Stimulated activated CD8-positive, alpha-beta memory T cell treated with anti-CD3 and anti-CD28 coated beads, Interleukin-4, amount 100 ng/mL, for 24 hours (primary cell): ENCODE results near the gene STAG1.
"Not testable (repeated sequence)": the region's sequence is repeated elsewhere in the genome, so short reads cannot be mapped to it uniquely, and the experiment has no call there.

Experiments
- DNase-seq: peaks from one replicate; pipeline ENCODE4 v3.0.0-alpha.2; 2020; ENCODE audit warnings: low read depth

The STAG1 gene

DNA sequence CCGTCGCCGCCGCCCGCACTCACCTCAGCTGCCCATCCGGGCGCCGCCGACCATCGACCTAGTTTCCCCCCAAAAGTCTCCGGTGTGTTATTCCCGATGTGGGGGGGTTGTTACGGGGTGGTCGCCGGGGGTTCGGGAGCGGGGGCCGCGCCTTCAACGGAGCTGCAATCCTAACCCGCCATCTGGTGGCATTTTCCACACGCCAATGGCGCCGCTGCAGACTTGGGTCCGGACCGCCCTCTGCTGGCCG is at the start of gene STAG1:
Gene STAG1 (minus strand): TSS at position 207 of the 250 bp plus-strand sequence. CDS start 121,480 bp downstream, outside the sequence.
- no peak for DNase-seq

DNA sequence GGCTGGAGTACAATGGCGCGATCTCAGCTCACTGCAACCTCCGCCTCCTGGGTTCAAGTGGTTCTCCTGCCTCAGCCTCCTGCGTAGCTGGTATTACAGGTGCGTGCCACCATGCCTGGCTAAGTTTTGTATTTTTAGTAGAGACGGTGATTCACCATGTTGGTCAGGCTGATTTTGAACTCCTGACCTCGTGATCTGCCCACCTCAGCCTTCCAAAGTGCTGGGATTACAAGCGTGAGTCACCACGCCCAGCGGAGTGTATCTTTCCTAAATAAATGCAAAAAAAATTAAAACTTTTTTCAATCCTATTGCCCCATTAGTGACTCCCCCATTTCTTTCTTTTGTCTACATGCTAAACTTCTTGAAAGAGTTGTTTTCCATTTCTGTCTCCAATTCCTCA is 49.0 kb upstream of the STAG1 start:
- DNase-seq: not testable (repeated sequence)

DNA sequence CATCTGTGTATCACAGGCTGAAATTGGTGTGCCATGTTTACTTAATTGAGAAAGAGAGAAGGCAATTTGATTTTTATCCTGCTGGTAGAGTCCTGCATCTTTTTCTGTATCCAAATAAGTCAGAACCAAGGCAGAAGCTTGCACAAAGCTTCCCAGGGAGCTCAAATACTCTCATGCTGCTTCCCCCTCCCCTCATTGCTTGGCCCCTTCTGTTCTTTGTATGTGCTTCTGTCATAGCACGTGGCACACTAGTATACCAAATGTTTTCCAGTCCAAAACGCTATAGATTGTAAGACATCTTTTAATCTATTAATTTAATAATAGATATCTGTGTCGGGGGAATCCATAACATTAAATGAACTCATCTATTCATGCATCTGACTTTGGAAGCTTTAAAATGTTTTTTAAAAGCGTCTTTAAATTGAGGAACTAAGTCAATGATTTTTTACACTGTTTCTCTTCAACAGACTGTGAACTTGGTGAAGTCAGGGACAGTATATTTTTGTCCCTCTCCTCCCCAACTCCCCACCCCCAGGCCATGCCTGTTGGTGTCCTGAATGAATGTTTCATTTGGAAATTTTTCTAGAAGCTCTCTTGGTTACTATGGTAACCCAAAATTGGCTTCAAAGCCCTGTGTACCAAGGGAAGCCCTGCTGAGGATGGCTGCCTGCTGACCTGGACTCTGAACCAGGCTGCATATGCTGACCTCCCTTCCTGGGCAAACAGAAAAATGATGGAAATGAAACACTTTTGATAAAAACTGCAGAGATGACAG is 40.6 kb upstream of the STAG1 start:
- no peak for DNase-seq

DNA sequence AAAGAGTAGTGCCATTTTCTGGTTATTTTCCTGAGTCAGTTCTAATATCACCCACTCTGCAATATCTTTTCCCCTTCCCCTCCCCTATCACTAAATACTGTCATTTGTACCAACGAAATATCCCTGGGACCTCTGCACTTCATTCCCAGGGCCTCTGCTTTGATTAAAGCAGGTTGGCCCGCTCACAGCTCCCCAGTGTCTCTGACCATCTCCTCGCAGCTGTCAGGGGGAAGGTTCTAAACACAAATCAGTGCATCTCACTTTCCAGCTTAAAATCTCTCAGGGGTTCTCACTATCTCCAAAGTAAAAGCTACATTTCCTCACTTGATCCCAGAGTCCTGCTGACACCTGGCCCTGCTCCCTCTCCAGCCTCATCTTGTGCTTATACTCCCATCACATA is 38.6 kb upstream of the STAG1 start:
- DNase-seq: no peak

DNA sequence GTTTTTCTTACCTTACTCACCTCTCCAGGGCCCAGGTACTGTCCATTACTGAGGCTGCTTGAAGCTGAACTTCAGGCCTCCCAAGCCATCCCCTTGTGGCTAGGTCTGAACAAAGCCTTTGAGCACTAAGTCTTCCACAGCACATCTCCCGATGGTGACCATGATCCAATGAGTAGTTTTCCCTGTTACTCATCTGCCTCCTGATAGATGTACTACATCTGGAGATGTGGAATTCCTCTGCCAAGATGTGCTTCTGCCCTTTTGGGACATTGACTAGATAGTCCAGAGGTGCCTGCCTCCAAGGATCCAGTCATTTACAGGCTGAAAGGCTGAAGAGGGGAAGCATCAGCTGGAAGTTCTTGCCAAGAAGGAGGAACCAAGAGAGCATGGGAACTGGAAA is 37.8 kb upstream of the STAG1 start:
- DNase-seq: no peak

DNA sequence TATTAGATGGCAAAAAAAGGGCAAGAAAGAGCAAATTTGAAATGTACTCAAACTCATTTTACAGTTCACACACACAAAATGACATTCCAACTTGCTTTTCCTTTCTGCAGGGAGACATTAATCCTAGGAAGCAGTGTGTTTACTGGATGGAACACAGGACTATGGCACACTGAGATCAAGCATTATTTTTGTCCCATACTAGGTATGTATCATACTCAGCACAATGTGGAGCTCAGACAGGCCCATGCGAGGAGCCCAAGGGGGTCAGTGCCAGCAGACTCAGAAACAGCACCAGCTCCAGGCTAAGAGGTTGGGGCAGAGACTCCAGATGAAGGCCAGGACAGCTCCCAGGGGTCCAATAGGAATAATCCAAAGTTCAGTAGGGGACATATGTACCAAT is 36.0 kb upstream of the STAG1 start:
- DNase-seq: no peak

DNA sequence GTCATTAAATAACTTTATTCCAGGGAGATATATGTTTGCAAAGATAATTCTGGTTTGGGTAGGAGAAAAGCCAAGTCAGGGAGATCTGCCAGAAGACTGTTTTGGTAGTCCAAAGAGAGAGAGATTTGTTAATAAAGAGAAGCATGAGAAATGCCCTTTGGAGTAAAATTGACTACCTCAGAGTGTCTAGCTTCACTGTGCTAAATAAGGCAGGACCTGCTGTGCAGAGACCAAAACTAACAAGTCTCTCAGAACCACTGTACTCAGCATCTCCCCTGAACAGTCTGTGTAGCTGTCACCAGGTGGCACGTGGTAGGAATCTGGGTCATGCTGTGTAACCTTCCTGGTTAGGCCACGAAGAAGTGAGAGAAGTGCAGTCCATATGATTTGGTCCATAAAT is 35.2 kb upstream of the STAG1 start:
- no peak for DNase-seq

DNA sequence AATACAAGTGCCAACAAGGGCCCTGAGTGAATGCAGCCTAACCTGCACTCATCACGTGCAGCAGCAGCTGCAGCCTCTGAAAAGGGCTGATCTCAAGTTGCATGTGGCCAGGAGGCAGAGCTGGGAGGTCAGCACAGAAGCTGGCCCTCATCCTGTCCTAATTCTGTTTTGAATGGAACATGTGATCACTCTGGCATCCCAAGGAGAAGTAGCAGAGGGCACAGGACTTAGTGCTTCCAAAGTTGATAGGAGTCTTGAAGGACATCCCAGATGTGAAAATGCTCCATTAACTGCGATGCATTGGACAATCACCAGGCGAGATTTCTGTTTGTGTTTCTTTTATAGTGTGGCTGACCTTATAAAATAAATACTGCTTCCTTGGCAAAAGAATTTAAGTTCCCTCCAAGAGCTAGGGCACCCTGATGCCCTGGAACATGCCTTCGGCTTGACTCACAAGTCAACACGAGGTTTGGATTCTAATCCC is 31.6 kb upstream of the STAG1 start:
- no peak for DNase-seq

DNA sequence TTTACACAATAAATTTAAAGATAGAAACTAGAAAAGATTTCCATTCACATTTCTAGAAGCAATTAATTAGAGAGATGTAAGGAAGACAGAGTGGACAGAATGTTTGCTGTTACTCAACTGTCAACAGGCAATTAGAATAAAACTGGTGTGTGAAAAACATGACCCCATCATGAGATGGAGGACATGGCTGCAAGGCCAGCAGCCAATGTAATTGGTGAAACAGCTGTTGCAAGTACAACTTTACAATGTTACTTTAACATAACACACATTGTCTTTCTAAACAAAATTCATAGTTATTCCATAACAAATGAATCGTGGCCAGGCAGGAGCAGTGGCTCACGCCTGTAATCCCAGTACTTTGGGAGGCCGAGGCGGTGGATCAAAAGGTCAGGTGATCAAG is 28.6 kb upstream of the STAG1 start:
- no peak for DNase-seq

DNA sequence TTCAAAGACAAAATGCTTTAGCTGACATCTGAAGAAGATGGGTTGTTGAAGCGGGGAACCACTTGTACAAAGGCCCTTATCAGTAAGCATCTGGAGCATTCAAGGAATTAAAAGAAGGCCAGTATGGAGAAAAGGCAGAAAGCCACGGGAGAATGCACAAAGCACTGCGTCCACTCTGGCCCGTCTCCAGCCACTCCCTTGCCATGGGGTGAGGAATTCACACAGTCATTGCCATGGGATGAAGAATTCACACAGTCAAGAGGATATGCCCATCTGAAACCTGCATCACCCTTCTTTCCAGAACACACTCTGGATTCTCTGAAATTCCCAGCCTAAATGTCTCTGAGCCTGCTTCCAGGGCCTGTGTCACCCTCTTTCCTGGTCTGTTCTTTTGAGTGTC is 26.7 kb upstream of the STAG1 start:
- DNase-seq: no peak

DNA sequence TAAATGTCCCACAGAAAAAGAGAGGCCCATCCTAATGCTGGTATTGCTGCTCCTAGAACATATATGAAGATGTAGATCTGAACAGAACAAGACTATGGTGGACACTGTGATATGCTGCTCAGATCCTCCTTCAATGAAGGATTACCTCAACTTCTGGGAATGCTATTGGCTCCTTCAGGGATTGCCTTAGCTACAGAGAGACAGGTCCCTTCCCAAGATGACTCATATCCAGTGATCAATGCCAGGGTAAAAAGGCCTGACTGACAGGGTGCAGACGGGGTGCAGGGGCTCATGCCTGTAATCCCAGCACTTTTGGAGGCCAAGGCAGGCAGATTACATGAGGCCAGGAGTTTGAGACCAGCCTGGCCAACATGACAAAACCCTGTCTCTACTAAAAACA is 20.5 kb upstream of the STAG1 start:
- DNase-seq: no peak

DNA sequence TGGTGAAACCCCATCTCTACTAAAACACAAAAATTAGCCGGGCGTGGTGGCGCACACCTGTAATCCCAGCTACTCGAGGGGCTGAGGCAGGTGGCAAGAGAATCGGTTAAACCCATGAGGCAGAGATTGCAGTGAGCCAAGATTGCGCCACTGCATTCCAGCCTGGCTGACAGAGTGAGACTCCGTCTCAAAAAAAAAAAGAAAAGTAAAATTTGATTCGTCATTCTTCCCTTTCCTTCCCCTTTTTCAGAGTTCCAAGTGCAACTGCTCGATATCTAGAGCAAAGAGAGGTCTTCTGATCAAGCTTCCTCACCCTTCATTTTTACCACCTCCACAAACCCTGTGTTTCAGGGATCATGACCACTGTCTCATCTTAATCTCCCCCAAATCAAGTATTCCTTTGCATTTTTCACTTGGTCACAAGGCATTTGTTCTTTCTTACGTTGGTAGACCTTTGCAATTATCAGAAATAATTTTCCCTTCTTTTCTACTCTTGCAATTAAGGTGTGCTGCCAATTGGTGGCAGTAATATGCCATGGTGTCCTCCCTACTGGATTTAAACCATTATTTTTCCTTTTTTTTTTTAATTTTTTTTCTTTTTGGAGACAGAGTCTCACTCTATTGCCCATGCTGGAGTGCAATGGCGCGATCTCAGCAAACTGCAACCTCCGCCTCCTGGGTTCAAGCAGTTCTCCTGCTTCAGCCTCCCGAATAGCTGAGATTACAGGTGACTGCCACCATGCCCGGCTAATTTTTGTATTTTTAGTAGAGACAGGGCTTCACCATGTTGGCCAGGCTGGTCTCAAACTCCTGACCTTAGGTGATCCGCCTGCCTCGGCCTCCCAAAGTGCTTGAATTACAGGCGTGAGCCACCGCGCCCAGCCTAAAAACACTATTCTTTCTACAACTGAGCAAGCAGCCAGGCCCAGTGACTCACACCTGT is 6.3 kb upstream of the STAG1 start:
- not testable (repeated sequence) for DNase-seq

DNA sequence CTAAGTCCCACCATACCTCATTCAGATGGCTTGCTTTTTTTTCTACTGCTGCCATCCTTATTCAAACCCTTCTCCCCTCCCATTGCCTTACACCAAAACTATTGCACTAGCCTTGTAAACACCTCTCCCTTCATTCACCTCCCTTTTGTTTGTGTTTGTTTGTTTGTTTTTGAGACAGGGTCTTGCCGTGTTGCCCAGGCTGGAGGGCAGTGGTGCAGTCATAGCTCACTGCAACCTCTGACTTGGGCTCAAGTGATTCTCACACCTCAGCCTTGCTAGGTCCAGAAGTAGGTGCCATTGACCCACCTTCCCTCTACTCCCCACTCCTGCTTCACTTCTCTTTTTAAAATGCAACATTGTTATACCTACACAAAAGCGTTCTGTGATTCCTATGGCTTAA is 3.0 kb upstream of the STAG1 start:
- no peak for DNase-seq

DNA sequence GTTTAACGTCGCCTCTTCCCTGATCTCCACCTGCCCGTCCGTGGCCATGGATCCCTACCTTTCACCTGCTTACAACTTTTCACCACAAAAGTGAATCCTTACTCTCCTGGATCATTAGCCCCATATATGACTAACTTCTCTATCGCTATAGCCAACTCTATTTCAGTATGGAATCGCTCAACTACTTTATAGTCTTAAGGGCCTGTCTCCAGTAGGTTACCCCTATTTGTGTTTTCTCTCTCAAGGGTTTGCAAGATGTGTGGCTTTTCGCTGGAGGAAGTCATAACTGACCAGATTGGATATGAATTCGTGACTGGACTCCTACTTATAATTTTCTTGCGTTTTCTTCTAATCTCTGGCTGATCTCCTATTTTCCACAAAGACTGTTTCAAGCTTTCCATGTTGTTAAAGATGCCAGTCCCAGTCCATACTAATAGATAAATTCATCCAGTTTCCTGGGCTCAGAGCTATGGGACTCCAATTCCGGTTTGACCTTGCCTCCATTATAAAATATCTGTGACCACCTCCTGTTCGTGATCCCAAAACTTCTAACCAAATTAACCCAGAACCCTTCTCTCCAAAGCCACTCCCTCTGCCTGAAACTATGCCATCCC is 1.3 kb upstream of the STAG1 start:
- no peak for DNase-seq

DNA sequence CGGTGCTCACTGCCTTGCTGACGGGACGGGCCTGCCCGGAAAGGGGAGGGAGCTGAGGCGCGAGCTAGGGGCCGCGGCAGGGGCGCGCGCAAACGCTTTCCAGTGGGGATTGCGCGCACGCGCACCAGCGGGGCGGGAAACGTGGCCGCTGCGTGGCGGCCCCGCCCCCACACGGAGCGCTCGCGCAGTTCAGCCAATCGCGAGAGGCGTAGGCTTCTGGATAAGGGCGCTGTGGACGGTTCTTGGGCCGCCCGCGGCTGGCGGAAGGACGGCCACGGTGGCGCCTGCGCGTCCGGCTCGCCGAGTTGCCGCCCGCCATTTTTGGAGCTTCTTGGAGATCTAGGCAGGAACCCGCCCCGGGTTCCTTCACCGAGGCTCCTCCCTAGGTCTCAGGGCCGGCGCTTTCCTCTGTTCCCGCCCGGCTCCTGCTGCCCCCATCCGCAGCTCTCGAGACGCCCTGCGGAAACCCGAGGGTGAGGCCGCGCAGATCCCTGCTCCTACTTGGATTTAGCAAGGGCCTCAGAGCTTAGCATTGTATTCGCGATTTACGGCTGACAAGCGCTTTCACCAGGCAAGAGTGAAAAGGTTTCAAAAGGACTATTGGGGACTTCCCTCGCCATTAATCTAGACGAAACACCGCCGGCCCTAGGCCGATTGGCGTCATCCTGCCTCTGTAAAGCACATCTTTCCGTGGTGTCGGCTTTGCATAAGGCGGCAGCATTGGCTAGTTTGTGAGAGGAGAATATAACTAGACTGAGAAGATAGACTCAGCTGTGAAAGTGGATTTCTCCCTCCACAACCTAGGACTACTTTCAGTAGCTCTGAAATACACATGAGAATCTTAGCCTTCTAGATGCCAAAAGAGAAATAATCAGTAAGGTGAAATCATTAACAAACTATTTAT is 496 bp upstream of the STAG1 start:
- peak; percentile 98 for DNase-seq

DNA sequence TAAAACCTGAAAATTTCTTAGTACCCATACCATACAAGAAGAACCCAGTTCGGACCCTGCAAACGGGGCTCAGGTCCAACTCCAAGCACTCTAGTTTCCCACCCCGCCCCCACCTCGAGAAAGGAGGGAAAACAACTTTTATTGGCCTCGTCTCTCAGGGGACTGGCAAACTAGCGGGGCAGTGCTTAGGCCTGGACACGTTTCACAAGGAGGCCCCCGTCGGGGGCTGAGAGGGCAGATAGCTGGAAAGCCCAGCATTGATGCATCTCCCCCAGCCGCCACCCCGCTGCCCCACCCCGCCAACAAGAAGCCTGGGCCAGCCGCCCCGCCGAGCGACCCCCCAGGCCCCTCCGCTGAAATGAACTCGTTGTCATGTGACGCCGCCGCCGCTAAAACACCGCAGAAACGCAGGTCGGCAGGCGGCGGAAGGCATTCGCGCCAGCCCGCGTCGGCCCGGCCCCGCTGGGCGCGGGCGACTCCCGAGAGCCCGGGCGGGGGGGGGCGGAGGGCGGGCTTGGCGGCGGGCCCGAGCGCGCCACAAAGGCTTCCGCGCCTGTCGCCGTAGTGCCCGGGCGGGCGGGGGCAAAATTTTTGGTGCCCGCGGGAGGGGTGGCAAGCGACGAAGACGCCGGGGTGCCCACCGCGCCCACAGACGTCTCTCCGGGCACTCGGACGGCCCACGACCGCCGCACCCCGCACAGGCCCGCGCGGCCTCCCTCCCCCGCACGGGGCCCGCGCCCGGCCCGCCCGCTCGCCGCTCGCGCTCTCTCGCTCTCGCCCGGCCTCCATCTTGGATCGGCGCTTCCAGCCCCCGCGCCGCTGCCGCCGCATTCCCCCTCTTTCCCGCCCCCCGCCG is 634 bp downstream of the STAG1 start:
- peak; percentile 48 for DNase-seq

DNA sequence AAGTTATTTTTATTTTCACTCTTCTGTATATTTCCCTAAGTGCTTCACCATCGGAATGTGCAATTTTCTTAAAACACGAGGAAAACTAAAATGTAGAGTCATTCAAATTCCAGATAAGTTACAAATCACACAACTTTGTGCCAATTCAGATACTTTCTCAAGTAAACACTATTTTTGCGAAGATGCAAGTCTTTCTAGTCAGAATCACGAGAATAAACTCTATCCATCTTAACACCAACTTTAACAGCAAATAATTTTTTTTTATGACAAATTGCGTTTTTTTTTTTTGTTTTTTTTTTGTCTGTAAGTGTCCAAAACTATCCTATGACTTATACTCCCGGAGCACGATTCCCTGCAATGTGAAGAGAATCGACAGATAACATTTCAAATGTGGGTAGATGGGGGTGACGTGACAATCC is 1.3 kb downstream of the STAG1 start:
- no peak for DNase-seq

DNA sequence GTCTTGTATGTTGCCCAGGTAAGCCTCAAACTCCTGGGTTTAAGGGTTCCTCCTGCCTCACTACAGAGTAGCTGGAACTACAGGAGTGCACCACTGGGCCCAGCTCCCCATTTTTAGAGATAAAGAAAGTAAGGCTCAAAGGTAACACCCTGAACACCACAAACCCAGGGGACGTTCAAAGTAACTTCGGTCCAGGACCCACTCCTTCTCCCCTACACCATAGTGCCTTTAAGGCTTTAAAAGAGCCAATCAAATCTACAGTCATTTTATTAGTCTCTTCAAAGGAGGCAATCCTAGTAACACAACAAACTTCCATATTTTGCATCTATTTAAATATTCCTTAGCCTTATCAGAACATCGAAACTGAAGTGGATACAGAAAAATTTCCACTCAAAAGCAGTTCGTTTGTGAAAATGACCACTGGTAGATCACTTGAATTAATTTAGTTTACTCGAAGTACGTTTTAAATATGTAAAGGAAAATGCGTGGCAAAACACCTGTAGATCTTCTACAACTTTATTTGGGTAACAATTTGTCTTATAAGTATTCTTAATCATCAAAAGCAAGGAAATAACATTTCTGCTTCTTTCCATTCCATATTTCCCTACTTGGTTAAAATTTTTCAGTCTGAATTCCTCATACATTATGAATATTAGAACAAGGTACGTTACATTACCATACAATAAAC is 1.8 kb downstream of the STAG1 start:
- DNase-seq: no peak

DNA sequence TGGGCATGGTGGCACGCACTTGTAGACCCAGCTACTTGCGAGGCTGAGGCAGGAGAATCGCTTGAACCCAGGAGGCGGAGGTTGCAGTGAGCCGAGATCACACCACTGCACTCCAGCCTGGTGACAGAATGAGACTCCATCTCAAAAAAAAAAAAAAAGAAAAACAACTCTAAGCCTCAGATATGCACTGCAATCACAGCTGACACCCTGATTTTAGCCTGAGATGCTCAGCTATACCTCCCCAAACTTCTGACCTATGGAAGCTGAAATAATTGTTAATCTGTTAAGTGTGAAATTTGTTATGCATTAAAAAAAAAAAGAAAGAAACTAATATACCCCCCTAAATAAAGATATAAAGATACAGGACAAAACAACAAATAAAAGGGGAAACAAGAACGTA is 2.6 kb downstream of the STAG1 start:
- not testable (repeated sequence) for DNase-seq

DNA sequence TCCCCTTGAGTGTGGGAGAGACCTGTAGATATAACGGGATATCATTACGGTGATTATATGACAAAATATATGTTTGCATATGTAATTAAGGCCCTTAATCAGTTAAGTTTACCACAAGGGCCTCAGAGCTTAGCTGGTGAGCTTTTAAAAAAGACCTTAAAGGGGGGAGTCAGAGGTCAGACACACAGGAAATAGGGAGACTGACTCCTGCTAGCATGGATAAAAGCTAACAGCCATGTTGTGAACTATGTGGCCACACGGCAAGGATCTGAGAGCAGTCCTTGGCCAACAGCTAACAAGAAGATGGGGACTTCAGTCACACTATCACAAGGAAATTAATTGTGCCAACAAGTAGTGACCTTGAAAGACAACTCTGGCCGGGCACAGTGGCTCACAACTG is 3.1 kb downstream of the STAG1 start:
- no peak for DNase-seq
